ENCODE measurements around the gene SH3GL1. TPM values are rescaled to one million over a fixed set of nuclear protein-coding genes. Genes with fewer than 3 reads are reported as not detected.

SH3GL1 gene
- total and polyA plus RNA-seq, 10 of the 15 experiments (the other 5 are each of a cell fraction or from before 2014, with no cell fraction given), result 0.93 to 47.4 (median 28.4) TPM

GRCh38 chr19:4342615-4343369 is 57.6 kb downstream of the SH3GL1 start (continued):
- TF ChIP-seq PRDM15 (CRISPR knock-in tag; IDR thresholded peaks at IDR 0.05) (peak; percentile 55; the same call in 1 of the 2 replicates), NRF1 (conservative IDR thresholded peaks at IDR 0.05; ENCODE audit: low read depth, low read length) (peak; percentile 0; the same call in 1 of the 2 replicates), MYC (IDR thresholded peaks at IDR 0.05; ENCODE audit: insufficient read depth, insufficient read length, insufficient replicate concordance, low read length, severe bottlenecking) (no peak), SMARCA5 (IDR thresholded peaks at IDR 0.05) (peak; percentile 94), HCFC1 (IDR thresholded peaks at IDR 0.05; ENCODE audit: low read length) (0 out of 2 replicates have a peak, but pooled peaks have one; percentile 12), NR2C2 (IDR thresholded peaks at IDR 0.05; ENCODE audit: borderline replicate concordance, control insufficient read depth, insufficient read length, low read depth) (no peak), RUNX3 (IDR thresholded peaks at IDR 0.05; ENCODE audit: low read length) (peak; percentile 80), IKZF2 (IDR thresholded peaks at IDR 0.05) (peak; percentile 63 to 71; a peak in 3 of 4 replicates), BHLHE40 (IDR thresholded peaks at IDR 0.05; ENCODE audit: borderline replicate concordance in 1 of 2, low read depth in 2 of 2, low read length in 1 of 2) (peak; percentile 15 to 16; a peak in 2 of 4 replicates), ZNF274 (IDR thresholded peaks at IDR 0.05; ENCODE audit: insufficient read depth, insufficient read length) (no peak), MXI1 (IDR thresholded peaks at IDR 0.05; ENCODE audit: low read depth, low read length) (peak; percentile 56), SPI1 (IDR thresholded peaks at IDR 0.05; ENCODE audit: borderline replicate concordance, insufficient read depth, low read depth, low read length) (peak; percentile 17; the same call in 1 of the 2 replicates), PAX8 (IDR thresholded peaks at IDR 0.05) (no peak), MTA2 (IDR thresholded peaks at IDR 0.05; ENCODE audit: low read depth) (peak; percentile 54), TCF12 (IDR thresholded peaks at IDR 0.05; ENCODE audit: low read depth, low read length) (peak; percentile 38; the same call in 1 of the 2 replicates)
- TF ChIP-seq, protein P1, sequence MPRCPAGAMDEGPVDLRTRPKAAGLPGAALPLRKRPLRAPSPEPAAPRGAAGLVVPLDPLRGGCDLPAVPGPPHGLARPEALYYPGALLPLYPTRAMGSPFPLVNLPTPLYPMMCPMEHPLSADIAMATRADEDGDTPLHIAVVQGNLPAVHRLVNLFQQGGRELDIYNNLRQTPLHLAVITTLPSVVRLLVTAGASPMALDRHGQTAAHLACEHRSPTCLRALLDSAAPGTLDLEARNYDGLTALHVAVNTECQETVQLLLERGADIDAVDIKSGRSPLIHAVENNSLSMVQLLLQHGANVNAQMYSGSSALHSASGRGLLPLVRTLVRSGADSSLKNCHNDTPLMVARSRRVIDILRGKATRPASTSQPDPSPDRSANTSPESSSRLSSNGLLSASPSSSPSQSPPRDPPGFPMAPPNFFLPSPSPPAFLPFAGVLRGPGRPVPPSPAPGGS (IDR thresholded peaks at IDR 0.05; ENCODE audit: borderline replicate concordance, insufficient read depth, low read depth, low read length, poor library complexity, severe bottlenecking), result no peak
- TF ChIP-seq, protein P2, sequence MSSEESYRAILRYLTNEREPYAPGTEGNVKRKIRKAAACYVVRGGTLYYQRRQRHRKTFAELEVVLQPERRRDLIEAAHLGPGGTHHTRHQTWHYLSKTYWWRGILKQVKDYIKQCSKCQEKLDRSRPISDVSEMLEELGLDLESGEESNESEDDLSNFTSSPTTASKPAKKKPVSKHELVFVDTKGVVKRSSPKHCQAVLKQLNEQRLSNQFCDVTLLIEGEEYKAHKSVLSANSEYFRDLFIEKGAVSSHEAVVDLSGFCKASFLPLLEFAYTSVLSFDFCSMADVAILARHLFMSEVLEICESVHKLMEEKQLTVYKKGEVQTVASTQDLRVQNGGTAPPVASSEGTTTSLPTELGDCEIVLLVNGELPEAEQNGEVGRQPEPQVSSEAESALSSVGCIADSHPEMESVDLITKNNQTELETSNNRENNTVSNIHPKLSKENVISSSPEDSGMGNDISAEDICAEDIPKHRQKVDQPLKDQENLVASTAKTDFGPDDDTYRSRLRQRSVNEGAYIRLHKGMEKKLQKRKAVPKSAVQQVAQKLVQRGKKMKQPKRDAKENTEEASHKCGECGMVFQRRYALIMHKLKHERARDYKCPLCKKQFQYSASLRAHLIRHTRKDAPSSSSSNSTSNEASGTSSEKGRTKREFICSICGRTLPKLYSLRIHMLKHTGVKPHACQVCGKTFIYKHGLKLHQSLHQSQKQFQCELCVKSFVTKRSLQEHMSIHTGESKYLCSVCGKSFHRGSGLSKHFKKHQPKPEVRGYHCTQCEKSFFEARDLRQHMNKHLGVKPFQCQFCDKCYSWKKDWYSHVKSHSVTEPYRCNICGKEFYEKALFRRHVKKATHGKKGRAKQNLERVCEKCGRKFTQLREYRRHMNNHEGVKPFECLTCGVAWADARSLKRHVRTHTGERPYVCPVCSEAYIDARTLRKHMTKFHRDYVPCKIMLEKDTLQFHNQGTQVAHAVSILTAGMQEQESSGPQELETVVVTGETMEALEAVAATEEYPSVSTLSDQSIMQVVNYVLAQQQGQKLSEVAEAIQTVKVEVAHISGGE (CRISPR knock-in tag; IDR thresholded peaks at IDR 0.05), result peak; percentile 48; the same call in 1 of the 2 replicates
- TF ChIP-seq, protein P3, sequence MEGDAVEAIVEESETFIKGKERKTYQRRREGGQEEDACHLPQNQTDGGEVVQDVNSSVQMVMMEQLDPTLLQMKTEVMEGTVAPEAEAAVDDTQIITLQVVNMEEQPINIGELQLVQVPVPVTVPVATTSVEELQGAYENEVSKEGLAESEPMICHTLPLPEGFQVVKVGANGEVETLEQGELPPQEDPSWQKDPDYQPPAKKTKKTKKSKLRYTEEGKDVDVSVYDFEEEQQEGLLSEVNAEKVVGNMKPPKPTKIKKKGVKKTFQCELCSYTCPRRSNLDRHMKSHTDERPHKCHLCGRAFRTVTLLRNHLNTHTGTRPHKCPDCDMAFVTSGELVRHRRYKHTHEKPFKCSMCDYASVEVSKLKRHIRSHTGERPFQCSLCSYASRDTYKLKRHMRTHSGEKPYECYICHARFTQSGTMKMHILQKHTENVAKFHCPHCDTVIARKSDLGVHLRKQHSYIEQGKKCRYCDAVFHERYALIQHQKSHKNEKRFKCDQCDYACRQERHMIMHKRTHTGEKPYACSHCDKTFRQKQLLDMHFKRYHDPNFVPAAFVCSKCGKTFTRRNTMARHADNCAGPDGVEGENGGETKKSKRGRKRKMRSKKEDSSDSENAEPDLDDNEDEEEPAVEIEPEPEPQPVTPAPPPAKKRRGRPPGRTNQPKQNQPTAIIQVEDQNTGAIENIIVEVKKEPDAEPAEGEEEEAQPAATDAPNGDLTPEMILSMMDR (IDR thresholded peaks at IDR 0.05 in 2 of 3, conservative IDR thresholded peaks at IDR 0.05 in 1 of 3; ENCODE audit: control insufficient read depth in 2 of 3, extremely low read depth in 1 of 3, insufficient read depth in 1 of 3, low read depth in 3 of 3, low read length in 3 of 3), result peak; percentile 9 to 18 (median 12); a peak in 2 of 6 replicates
